NAMALWA (cell line): ENCODE data around the gene ARGLU1.

Experiments
- DNase-seq: peaks from one replicate; pipeline ENCODE4 v3.0.0-alpha.2; 2015; ENCODE audit warnings: low spot score

The ARGLU1 gene

DNA sequence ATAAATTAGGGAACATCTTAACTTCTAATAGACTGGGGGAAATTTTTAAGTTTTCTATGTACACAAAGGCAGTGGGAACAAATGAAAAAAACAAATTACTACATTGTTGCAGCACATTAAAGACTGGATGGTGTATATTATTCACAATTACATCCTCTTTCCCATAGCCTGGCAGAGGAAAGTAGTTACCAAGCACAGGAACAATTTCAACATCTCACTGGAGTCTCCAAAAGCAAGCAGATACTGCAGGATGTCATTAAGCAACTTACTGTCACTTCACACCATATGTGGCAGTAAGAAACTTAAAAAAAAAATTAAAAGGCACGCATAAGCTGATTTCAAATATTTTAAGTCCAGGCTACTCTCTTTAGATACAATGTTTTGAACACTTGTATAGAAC is 26.1 kb downstream of the ARGLU1 start:
- DNase-seq: no peak

DNA sequence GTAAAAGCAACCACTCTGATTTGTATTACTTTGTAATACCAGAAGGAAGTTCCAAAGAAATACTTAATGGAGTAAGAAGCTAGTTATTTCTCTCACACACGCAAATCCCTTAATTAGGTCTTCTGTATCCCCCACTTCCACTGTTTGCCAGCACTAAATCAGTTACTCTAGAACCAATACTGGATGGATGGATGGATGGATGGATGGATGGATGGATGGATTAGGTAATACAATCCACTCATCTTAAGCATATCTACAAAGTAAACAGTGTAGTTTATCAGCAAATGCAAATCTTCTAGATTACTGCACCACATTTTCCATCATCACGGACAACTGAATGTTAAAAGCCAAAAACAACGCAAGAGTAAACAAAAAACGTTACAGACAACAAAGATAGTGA is 27.3 kb downstream of the ARGLU1 start:
- no peak for DNase-seq

DNA sequence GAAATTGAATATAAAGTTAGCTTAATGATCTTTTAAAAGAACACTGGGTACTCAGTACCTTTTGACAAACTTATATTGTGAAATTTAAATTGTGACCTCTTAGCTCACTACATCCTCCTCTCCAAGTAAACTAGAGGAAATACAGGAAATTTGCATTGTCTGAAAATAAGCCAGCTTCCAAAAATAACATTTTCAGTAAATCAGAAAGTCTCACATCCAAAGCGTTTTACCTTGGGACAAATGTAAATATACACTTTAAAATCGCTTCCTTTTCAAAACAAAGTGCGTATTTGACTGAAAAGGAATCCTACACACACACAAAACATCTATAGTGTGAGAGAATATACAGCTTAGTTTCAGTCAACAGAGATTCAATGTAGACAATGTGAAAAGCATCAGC is 30.4 kb downstream of the ARGLU1 start:
- DNase-seq: no peak

DNA sequence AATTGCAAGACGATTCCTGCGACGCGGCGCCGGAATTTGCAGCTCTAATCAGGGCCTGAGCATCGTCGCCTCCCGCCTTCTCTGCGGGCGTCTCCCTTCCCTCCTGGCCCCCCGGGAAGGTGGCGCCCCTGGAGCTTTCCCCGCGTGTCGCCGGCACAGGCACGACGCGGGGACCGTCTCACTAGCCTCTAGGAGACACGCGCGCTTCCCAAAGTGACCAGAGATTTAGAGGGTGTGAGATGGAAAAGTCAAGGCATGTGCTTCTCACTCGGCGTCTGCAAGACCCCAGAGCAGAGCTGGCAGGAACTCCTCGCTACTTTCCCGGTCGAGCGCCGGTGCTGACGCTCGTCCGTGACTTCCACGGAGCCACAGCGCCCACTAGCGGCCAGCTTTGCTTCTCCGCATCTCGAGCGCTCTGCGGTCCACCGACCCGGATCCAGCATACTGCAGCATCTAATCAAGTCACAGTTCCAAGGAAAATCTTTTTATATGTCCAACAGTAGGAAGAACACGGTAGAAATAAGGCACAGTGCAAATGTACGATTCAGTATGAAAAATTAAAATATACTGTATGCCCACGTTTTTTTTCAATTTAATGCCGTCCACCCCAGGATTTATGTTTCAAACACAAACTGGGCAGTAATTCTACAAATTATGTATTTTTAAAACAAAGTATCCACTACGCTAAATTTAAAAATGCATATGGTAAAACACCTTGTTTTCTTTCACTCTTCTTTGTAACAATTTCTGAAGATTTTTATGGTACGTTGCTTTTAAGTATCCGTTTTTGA is 31.5 kb downstream of the ARGLU1 start:
- peak; percentile 81 for DNase-seq

DNA sequence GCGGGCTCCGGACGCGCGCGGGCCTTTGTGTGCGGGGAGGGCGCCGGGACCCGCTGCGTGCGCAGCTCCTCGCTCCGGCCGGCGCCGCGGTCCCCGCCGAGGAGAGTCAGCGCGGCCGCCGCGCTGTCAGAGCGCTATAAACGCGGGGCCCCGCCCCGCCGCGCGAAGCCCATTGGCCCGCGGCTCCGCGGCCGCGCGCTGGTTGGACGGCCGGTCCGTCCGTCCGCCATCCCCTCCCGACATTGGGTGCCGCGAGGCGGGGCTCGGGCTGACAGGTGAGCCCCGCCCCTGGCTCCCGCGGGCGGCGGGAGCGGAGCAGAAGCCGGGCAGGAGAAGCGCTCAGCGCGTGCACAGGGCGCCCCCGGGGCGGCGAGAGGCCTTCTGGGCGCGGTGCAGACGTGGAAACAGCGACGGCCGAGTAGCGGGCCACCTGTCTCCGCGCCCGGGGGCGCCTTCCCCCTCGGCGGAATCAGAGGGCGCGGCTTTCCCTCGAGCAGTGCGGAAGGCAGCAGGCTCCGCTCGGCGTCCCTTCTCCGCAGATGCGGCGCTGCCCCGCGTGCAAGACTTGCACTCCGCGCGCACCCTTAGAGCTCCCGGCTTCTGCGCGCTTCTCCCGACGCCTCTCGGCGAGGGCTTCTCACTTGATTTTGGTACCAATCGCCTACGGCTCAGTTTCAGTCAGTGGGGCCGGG is 32.2 kb downstream of the ARGLU1 start, which contains the start of gene EFNB2:
Gene EFNB2, minus strand, starts transcription at position 111 of the 692 bp plus-strand sequence. CDS start 698 bp downstream, outside the sequence.
- DNase-seq: peak; percentile 75

DNA sequence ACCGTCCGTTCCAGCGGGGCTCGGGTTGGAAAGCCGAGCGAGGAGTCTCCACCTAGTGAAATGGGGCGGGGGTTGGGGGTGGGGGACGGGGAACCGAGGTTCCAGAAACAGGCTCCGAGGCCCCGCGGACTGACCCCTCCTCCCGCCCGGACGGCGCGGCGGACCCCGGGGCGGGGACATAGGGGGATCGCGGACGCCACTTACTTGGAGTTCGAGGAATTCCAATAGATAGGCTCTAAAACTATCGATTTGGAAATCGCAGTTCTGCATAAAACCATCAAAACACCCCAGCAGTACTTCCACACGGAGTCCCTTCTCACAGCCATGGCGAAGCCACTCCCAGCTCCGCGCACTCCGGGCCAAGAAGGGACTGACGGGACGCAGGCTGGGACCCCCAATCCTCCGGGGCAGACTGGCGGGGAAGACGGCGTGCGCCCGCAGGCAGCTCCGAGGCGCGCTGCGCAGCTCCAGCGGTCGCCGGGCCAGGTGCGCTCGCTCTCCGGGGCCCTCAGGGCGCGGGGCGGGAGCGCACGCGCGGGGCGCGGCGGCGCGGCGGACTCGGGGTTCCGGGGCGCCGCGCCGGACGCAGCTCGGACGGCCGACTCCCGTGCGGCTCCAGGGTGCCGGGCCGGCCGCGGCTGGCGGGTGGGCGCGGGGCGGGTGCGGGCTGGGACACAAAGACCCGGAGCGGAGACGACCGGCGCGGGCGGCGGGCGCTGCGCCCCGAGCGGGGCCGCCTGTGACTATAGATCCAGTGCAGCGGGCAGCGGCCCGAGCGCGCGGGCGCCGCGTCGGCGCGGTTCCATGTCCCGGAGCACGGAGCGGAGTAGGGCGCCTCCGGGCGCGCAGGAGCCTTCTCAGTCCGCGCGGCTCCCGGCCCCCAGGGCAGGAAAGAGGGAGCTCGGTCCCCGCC is 33.0 kb downstream of the ARGLU1 start:
- DNase-seq: no peak

DNA sequence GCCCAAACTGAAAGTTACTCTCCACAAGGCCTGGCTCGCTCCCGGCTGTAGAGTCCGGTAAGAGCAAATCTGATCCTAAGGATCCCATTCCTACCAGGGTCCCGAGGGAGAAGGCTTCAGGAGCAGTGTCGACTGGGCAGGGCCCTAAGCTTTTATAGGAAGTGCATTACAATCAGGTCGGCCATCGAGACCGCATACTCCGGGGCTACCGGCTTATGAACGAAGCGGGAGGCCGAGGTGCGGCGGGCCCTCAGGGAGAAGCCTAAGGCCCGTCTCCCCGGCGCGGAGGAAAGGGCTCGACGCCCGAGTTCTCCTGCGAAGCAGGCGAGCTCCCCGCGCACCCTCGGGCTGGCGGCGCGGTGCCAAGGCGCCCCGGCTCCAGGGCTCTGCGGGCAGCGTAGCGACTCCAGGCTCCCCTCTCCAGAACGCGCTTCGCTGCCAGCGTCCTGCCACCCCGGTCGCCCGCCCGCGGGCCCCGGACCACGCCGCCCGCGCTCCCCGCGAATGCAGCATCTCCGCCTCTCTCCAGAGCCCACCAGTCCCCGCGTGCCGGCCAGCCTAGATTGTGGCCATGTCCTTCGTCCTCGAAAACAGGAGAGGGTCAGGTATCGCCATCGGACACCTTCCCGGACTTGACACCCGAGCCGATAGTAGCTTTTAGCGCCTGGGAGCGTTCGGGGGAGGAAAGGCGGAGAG is 33.8 kb downstream of the ARGLU1 start:
- DNase-seq: no peak

DNA sequence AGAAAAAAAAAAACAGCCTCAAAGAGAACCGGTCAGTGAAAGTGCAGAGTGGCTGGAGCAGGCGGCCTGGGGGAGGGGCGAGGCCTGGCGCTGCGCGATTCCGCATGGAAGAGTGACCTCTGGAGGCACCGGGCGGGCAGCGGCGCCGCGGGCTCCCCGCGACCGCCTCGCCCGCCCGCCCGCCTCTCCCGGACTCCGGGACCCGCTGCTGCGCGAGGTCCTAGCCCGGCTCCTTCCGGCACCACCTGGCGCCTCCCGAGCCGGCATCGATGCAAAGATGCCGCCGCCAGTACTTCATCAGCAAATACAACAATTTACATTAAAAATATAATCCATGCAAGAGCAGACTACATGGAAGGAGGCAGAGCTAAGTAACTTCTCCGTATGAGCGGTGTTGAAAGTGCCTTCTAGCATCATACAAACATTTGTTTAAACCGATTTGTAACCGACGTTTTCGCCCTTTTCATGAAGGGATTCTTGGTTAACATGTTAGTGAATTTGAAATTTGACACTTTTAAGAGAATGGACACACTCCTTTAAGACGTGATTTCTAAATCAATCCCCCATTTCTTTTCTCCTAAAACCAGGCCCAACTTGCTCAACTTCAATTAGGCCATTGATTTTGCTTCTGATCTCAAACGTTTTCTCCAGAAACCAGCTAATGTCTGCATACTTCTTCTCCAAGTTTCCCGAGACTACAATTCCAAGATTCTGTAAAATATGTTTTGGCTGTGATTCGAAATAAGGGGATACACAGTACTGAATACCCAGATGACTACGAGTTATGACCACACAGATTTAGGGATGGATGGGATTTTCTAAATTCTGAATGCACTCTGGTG is 34.6 kb downstream of the ARGLU1 start:
- DNase-seq: no peak

DNA sequence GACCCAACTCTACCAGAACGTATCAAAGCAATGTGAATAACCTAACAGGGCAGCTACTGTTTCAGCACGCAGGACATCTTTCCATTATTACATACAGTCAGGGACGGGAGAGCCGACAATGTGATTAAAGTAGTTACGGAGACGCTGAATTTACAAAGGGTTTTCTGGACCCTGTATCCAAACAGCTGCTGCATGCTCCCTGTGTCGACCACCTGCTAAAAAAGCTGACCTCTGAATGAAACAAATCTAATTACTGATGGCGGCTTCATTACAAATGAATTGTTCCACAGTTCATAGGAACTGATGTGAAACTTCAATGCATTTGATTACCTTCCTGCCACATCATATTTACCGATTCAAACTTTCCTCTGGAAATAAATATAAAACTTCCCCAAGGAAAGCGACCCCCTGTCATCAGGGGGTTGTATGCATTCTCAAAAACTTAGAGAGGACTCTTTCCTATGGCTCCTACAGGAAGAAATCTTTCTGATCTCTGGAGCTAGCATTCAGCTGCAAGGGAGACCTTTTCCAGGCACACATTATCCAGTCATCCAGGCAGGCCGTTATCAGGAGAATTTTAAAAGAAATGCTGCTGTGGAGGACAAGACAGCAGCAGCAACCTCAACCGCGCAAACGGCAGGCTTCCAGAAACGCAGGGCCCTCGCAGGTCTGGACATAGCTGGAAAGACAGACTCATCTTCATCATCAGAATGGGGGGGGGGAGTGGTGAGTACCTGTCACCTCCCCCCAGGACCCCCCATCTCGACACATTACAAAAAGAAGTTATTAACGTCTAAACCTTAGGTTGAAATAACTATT is 35.6 kb downstream of the ARGLU1 start:
- no peak for DNase-seq

DNA sequence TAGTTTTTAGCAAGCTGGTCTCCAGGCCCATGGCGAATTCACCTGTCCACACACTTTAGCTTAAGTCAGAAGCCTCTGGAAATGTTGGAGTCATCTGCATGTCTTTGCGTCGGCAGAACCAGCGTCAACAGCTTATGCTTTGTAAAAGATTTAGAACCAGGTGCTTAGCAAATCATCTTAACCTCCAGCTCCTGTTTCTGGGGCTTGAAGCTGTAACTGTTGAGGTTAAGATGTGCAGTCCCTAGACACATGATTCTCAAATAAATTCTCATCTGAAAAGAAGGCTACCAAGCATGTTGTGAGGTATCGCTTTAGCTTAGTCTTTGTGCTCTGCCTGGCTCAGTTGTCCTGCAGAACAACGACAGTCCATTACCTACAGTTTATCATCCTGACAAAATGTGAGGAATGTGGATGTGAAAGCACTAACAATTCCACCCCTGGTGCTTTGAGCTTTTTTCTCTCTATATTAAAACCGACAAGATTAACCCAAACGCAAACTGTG is 36.9 kb downstream of the ARGLU1 start:
- DNase-seq: no peak

DNA sequence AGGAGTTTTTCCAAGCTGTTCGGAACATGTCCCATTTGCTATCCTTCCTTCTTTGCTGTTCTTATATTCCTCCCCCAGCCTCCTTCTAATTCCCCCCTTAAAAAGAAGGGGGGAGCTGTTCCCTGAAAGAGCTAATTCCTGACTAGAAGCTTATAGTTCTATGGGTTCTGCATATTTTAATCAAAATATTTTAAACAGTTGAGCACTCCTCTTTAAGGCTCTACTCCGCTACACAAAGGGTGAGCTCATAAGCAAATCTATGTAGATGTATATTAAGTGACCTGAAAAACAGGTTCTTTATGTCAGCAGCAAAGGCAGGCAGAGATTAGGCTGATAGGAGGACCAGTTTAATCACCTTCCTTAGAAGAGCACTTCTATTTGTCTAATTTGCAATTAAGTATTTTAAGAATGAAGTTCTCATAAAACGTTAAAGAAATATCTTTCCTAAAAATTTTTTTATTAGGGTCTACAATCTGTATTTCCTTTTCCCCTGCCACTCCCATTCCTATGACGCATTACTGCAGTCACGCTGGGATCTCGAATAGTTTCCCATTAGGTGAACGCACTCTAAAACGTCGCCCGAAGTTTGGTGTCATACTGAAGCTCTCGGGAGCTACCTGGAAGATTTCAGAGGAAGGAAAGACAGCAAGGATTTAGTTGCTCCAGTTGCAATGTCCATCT is 37.6 kb downstream of the ARGLU1 start:
- DNase-seq: no peak

DNA sequence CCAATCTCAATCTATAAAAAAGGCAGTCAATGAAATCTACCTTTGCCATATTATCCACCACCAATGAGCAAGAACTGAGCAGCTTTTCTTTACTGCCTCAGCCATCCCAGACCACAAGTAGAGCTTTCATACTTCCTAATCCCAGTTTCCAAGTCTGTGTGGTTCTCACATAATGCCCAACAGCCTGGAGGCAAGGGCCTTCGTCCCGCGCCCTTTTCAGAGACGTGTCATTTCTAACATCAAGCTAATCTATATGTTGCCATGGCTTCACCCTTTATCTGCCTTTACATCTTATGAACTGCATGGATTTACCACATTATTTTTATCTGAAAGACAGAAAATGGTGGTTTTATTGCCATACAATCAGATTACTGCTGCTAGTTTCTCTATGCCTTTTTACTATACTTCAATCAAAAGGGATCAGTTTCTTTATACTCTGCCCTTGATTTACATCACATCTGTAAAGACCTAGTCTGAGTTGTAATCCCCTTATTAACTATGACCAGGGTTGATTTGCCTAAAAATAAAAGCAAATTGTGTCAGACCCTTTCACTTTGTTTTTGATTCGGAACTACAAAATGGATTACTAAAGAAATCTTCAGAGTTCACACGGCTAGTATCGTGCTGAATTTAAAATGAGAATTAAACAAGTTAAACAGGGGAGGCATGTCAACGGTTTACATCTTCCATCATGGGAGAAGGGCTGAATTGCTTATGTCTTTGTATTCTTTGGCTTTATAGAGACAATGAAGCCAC is 38.3 kb downstream of the ARGLU1 start:
- DNase-seq: no peak

DNA sequence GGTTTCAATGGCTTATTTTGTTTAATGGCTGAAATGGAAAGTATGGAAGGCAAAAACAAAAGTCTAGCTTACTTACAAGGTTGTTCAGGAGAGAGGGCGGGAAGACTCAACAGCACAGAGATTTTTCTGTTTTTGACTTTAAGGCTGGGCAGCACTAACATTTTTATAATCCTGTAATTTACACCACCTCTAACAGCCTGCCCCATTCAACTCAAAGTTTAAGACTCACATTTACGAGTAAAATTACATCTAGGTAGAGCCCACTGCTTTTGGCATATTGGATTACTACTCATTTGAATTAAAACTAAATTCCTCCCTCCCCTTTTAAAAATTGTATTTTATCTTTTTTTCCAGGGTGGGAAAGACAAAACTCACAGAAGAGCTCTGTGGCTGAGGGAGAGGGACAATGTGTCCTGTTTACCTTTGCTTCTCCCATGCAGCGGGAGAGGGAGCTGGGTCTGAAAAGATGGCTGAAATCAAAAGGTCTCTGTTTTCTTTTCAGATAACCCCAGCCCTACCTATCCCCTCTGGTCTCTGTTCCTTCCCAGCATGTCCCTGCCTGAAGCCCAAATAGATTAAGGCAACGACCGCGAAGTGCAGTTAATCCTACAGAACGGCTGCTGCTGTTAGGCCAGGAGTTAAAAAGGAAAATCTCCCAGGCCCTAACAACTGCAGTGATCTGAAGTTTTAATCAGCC is 39.1 kb downstream of the ARGLU1 start:
- DNase-seq: no peak

DNA sequence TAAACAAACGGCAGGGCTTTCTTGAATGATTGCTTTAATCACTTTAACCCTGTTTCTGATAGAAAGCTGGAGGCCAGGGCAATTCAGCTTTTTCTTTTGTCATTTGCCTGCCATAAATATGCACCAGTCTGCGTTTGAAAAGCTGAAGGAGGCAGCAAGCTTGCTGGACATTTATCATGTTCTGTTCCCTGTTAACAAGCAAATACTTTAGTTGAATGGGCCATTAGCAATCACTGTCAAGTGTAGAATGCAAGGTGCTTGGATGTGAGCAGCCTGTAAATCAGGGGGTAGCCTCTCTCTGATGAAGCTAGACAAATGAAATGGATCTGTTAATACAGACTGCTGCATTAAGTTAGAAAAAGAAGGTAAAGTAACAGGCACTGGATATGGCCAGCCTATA is 40.1 kb downstream of the ARGLU1 start:
- no peak for DNase-seq

DNA sequence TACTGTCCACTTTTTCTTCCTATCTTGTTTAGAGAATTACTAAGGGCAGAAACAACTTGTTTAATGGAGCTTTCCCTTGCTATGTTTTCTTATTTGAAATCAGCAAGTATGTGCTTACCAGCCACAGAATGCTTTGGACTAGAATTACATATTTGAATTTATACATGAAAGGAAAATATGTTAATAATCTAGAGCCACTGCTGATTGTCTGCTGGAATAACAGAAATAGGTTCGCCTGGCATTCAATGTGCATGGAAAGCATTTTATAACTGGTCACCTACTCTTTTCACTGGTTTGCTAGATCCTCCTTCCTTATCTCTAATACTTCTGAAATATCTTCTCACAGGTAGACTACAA is 40.5 kb downstream of the ARGLU1 start:
- no peak for DNase-seq

DNA sequence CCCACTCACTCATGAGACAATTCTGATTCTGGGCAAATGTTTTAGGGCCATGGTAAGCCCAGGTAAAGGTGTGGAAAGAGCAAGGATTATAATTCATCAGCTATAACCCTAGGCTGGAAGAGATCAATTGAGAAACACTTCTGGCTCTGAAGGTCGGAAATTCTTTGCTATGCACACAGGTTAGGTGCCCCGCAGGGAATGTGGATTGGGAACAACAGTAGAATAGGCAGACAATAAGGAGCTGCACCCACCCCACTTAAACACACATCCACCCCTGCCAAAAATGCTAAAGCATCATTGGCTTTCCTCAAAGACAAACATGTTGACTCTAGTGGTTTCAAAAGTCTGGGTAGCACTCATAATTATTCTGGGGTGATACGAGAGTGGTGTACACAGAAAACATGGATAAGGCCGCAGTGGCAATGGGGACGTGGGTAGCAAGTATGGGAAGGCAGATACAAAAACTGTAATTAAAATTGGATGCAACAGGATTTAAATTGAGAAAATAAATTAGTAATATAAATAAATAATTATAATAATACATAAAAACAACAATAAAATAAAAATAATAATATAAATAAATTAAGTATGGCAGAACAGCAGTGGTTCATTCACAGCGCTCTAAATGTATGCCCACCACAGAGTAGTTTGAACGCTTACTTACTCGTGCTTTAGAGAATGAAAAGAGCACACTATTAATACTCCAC is 41.0 kb downstream of the ARGLU1 start:
- DNase-seq: no peak

DNA sequence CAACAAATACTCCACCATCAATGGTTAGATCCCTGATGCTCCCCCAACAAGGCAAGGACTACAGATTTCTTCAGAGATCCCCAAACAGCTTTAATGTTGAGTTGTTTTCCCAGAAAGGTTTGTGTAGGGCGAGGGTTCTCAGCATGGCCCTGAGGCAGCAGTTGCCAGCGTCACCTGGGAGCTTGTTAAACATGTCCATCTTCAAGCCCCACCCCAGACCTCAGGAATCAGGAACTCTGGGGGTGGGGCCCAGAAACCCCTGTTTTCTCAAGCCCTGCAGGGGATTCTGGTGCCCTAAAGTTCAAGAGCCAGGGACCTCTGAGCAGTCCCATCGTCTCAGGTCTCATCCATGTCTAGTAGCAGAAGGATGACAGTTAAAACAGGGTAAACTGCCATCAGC is 42.1 kb downstream of the ARGLU1 start:
- DNase-seq: no peak
